ENCODE measurements around the gene G0S2. TPM values are rescaled to one million over a fixed set of nuclear protein-coding genes. Genes with fewer than 3 reads are reported as not detected.

G0S2 gene
- total and polyA plus RNA-seq, 10 of the 15 experiments (the other 5 are each of a cell fraction or from before 2014, with no cell fraction given) = 0.07 to 0.51 (median 0.23) TPM

- Histone ChIP-seq H3K4me1 (ENCODE audit: control insufficient read depth, insufficient read depth, low read length) (no peaks in the 10 kb centered on the region), H3K27me3 (replicated peaks in 1 of 2; ENCODE audit: control insufficient read depth in 2 of 2, insufficient read depth in 2 of 2, low read length in 1 of 2) (no peaks in the 10 kb centered on the region), H2AFZ (ENCODE audit: control insufficient read depth, low read depth, low read length) (no peak overlapping the region), H3K4me3 (no peak overlapping the region), H3K27ac (ENCODE audit: control insufficient read depth, insufficient read depth) (no peak overlapping the region), H3K79me2 (ENCODE audit: control insufficient read depth, insufficient read depth, low read length) (no peaks in the 10 kb centered on the region), H3K4me2 (ENCODE audit: control insufficient read depth, insufficient read depth) (no peak overlapping the region), H3K36me3 (ENCODE audit: control insufficient read depth in 2 of 2, insufficient read depth in 2 of 2, low read length in 1 of 2) (no peaks in the 10 kb centered on the region), H3K9me3 (replicated peaks; ENCODE audit: control insufficient read depth, insufficient read depth, low read length) (no peaks in the 10 kb centered on the region), H3K9ac (ENCODE audit: control insufficient read depth, insufficient read depth, low read length) (no peak overlapping the region), H4K20me1 (ENCODE audit: control insufficient read depth, insufficient read depth) (no peaks in the 10 kb centered on the region)
- ChIA-PET CTCF (no interaction called here), RAD21 (ENCODE audit: unreplicated experiment) (no interaction called here), POLR2A (no interaction called here), SMC1A (ENCODE audit: uncharacterized antibody, unreplicated experiment) (no interaction called here)
- no peak for DNase-seq (ENCODE audit: low read depth, low spot score)
- no peak for FAIRE-seq
- intact Hi-C loops (cut with micrococcal nuclease; ENCODE audit: unreplicated experiment) (no loop called here), in situ Hi-C loops (cut with MboI) (no loop called here)
- BruUV-seq (replicated peaks) = no TSS peak
- no peak for ATAC-seq
- no peak for TF ChIP-seq CTCF (IDR thresholded peaks at IDR 0.05 in 2 of 3, conservative IDR thresholded peaks at IDR 0.05 in 1 of 3; ENCODE audit: control insufficient read depth in 2 of 3, extremely low read depth in 1 of 3, insufficient read depth in 1 of 3, low read depth in 3 of 3, low read length in 3 of 3)
- no peak for TF ChIP-seq EED (IDR thresholded peaks at IDR 0.05; ENCODE audit: low read depth)
- TF ChIP-seq RB1 (IDR thresholded peaks at IDR 0.05; ENCODE audit: borderline replicate concordance) = no peak
- no peak for TF ChIP-seq ZBTB4 (CRISPR knock-in tag; IDR thresholded peaks at IDR 0.05)
- no peak for TF ChIP-seq NFXL1 (IDR thresholded peaks at IDR 0.05; ENCODE audit: borderline replicate concordance)
- no peak for TF ChIP-seq PRDM15 (CRISPR knock-in tag; IDR thresholded peaks at IDR 0.05)
- TF ChIP-seq RCOR1 (conservative IDR thresholded peaks at IDR 0.05; ENCODE audit: low read depth, low read length) = no peak
- no peak for TF ChIP-seq CBX5 (IDR thresholded peaks at IDR 0.05; ENCODE audit: low read depth)
- TF ChIP-seq ZSCAN29 (IDR thresholded peaks at IDR 0.05) = no peak
- no peak for TF ChIP-seq NFYB (IDR thresholded peaks at IDR 0.05; ENCODE audit: insufficient read depth, low read depth, low read length)
- TF ChIP-seq NFYA (IDR thresholded peaks at IDR 0.05; ENCODE audit: borderline replicate concordance, low read depth, low read length) = no peak
- TF ChIP-seq KLF5 (IDR thresholded peaks at IDR 0.05; ENCODE audit: partially characterized antibody) = no peak
- no peak for TF ChIP-seq MYB (IDR thresholded peaks at IDR 0.05; ENCODE audit: borderline replicate concordance, low read depth, low read length)
- no peak for TF ChIP-seq ATF2 (IDR thresholded peaks at IDR 0.05; ENCODE audit: low read length)
- TF ChIP-seq RELA (IDR thresholded peaks at IDR 0.05; ENCODE audit: borderline replicate concordance, partially characterized antibody) = no peak
- TF ChIP-seq POLR2AphosphoS5 (IDR thresholded peaks at IDR 0.05; ENCODE audit: low read length) = no peak
Measured at GRCh38 chr1:209715314-209715713, 40.1 kb downstream of the G0S2 start.

Measured in GM12878 (cell line).